GM21528 (cell line): ENCODE measurements around the gene PRR13.
"Not testable (repeated sequence)": the region's sequence is repeated elsewhere in the genome, so short reads cannot be mapped to it uniquely, and the experiment has no call there.

Experiments used
- ATAC-seq: cut with Tn5 transposase; IDR thresholded peaks from one replicate; pipeline ENCODE4 v1.9.1; 2021; ENCODE audit warnings: mild to moderate bottlenecking, moderate library complexity; ENCODE audit not compliant: unreplicated experiment, low FRiP score

PRR13 gene

DNA sequence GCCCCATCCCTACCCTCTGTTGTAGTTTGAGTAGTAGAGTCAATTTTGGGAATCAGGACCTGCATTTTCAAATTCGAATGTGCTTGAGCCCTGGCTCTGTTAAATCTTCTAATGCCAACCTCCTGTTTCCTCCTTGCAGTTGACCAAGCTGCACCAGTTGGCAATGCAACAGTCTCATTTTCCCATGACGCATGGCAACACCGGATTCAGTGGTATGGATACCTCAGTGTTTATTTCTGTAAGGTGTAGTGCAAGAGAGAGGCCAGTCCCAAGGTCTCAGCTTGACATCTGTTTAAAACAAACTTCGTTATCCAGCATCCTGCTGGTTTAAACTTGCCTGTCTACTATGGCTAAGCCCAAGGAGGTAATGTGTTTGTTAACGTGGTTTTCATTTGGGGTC, 25.5 kb downstream of the PRR13 start:
- no peak for ATAC-seq

- no peak for ATAC-seq
Measured at GRCh38 chr12:53467880-53468279, 26.3 kb downstream of the PRR13 start.

DNA sequence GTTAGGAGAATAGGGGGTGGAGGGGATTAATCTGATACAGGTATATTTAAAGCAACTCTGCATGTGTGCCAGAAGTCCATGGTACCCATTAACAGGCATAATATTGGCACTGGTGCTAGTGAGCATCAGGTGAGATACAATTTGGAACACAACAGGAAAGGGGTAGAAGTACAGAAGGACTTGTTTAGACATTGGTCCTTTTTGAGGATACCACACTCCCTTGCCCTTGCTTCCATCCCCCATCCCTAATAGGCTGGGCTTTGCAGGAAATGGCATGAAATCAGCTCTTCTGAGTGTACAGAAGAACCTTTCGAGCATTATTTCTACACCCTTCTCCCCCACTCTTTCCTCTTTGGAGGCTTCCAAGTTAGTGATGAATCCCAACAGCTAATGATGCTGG, 26.7 kb downstream of the PRR13 start:
- ATAC-seq = no peak

DNA sequence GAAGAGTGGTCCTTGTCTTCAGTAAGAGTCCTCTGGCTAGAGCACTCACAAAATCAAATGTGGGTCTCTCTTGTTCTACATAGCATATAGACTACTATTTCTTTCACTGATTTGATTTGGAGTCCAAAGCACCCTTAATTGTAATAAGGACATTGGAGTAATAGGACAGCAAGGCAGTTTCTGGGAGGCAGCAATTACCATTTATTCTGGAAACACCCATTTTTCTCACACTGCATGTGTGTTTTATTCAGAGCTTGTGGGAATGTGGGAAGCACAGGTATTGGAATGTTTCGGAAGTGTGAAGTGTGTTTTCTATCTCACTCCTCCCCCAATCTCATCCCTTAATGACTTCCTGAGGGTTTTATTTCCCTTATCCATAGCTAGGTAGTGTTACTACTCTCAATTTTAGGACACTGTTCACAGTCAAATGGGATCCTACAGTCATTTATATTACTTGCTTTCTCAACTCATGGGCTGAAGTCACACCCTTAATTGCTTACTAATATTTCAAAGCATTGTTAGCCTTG, 30.6 kb downstream of the PRR13 start:
- no peak for ATAC-seq

DNA sequence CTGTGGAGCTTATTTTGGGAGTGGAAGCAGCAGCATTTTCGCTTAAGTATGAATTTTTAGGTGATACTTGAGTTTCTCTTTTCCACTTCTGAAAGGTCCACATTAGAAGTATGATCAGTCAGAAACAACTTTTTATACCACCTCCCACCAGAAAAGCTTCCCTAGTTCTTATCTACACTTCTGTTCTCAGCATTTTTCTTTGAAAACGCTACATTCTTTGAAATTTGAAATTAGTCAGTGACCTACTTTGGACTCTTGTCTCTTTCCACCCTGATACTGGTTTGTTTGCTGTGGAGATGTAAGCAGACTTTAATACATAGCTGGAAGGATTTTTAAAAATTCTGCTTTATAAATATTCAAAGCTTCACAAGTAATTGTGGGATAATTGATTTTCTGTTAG, 32.5 kb downstream of the PRR13 start:
- no peak for ATAC-seq

DNA sequence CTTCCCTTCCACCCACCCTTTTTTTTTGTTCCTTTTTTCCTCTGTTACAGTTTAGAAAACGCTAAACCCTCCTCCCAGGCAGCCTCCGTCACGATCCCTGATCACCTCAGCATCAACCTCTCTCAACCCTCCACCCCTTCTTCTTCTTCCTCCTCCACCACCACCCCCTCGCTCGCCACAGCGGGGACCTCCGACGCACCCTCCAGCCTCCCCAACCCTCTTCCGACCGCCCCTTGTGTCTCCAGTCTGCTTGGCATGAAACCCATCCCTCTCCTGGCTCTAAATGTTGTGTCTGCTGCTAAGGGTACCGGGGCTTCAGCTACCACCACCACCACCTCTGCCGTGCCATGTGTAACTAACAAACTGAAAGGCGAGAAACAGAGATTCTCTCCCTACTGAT, 33.3 kb downstream of the PRR13 start:
- no peak for ATAC-seq

DNA sequence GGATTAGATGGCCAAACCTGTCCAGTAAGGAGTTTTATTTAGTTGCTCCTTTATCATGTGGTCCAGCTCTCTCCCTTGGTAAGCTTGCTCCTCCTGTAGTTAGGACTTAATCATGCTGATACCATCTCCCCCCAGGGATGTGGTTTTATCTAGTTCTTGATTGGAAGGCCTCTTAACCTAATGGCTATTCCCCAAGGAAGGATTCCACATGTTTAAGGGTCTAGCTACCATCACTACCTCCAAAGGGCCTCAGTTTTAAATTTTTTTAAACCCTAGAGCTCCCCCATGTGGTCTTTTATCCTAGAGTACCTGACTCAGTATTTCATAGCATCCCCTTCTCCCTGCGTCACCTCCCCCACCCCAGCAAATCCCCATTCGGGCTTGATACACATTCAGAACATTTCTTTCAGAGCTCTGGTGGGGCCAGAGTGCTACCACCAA, 35.3 kb downstream of the PRR13 start:
- no peak for ATAC-seq

- ATAC-seq = no peak
Measured at GRCh38 chr12:53478865-53479264, 37.3 kb downstream of the PRR13 start.

DNA sequence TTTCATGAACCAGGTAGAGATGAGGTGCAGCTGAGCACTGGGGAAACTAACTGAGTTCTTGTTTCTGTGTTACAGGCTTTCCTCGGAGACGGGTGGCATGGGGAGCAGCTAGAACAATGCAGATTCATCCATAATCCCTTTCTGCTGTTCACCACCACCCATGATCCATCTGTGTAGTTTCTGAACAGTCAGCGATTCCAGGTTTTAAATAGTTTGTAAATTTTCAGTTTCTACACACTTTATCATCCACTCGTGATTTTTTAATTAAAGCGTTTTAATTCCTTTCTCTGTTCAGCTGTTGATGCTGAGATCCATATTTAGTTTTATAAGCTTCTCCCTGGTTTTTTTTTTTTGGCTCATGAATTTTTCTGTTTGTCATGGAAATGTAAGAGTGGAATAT, 37.8 kb downstream of the PRR13 start:
- ATAC-seq = no peak

GRCh38 chr12:53480491-53481442, 39.2 kb downstream of the PRR13 start:
- ATAC-seq = no peak

DNA sequence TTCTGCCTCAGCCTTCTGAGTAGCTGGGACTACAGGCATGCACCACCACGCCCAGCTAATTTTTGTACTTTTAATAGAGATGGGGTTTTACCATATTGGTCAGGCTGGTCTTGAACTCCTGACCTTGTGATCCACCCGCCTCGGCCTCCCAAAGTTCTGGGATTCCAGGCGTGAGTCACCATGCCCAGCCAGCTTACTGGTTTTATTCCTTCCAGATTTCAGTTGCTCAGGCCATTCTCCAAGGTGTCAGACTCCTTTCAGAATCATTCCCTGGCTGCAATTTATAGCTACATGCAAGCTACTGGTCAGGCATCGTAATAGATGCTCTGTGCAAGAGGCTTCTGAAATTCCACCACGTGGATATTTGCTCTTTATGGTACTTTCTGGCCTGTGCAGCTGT, 39.9 kb downstream of the PRR13 start:
- not testable (repeated sequence) for ATAC-seq

- ATAC-seq = no peak
Measured at GRCh38 chr12:53481939-53482586, 40.5 kb downstream of the PRR13 start.

GRCh38 chr12:53482626-53483168, 41.2 kb downstream of the PRR13 start:
- ATAC-seq = no peak

GRCh38 chr12:53483225-53483978, 41.9 kb downstream of the PRR13 start:
- no peak for ATAC-seq

- ATAC-seq = no peak
Measured at GRCh38 chr12:53483979-53484377, 42.4 kb downstream of the PRR13 start.

GRCh38 chr12:53484686-53485575, 43.4 kb downstream of the PRR13 start:
- ATAC-seq = no peak

GRCh38 chr12:53485955-53486735, 44.6 kb downstream of the PRR13 start:
- no peak for ATAC-seq

GRCh38 chr12:53486736-53487487, 45.4 kb downstream of the PRR13 start:
- no peak for ATAC-seq
